ENCODE data around the gene CLDN9. TPM values are rescaled to one million over a fixed set of nuclear protein-coding genes. Genes with fewer than 3 reads are reported as not detected.

Gene CLDN9
- polyA plus RNA-seq, 1 experiment, result not detected

- DNase-seq (ENCODE audit: low read depth), result no peak
- Histone ChIP-seq H3K27me3 (ENCODE audit: control insufficient read depth, insufficient read depth, low read length) (peaks cover 34% of the 10 kb centered on the region), H3K4me3 (ENCODE audit: low read depth, low read length) (no peak overlapping the region), H3K36me3 (ENCODE audit: control insufficient read depth, insufficient read depth, low read length) (no peaks in the 10 kb centered on the region)
- CTCF ChIA-PET, result interaction anchor here (0.7 to 5.5 kb wide), 5 partner anchors 12 to 120 kb away, joined by 3 to 42 read pairs (median 6); no protein-coding TSS in a partner anchor
- TF ChIP-seq CTCF (IDR thresholded peaks at IDR 0.05; ENCODE audit: insufficient read depth, low read depth, low read length), result no peak
- POLR2A ChIA-PET, result no interaction called here
These were observed 34.1 kb downstream of the CLDN9 start for GRCh38 chr16:3046641-3047386.

- H3K4me3 ChIP-seq (ENCODE audit: low read depth, low read length), result no peak overlapping the region
- POLR2A ChIA-PET, result interaction anchor here (0.6 kb wide), 1 partner anchor 16 kb away, joined by 23 read pairs; no protein-coding TSS in a partner anchor
- CTCF ChIA-PET, result interaction anchor here (0.7 to 5.5 kb wide), 5 partner anchors 12 to 121 kb away, joined by 3 to 42 read pairs (median 6); no protein-coding TSS in a partner anchor
- H3K36me3 ChIP-seq (ENCODE audit: control insufficient read depth, insufficient read depth, low read length), result no peaks in the 10 kb centered on the region
- no peak for DNase-seq (ENCODE audit: low read depth)
- TF ChIP-seq CTCF (IDR thresholded peaks at IDR 0.05; ENCODE audit: insufficient read depth, low read depth, low read length), result no peak
- peaks cover 34% of the 10 kb centered on the region for H3K27me3 ChIP-seq (ENCODE audit: control insufficient read depth, insufficient read depth, low read length)
These were observed 34.6 kb downstream of the CLDN9 start for GRCh38 chr16:3047387-3047720.

DNA sequence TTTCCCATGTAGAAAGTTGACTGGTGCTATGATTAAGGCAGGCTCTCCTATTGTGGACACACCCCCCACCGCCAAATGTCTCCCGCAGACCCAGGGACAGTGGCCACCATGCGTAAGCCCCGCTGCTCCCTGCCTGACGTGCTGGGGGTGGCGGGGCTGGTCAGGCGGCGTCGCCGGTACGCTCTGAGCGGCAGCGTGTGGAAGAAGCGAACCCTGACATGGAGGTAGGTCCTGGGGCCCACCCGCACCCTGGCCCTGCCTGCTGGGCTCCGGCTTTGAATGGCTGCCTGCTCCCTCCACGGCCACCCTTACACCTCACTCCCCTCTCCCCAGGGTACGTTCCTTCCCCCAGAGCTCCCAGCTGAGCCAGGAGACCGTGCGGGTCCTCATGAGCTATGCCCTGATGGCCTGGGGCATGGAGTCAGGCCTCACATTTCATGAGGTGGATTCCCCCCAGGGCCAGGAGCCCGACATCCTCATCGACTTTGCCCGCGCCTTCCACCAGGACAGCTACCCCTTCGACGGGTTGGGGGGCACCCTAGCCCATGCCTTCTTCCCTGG is 37.3 kb downstream of the CLDN9 start:
- POLR2A ChIA-PET, result no interaction called here
- DNase-seq (ENCODE audit: low read depth), result no peak
- TF ChIP-seq CTCF (IDR thresholded peaks at IDR 0.05; ENCODE audit: insufficient read depth, low read depth, low read length), result no peak
- no peaks in the 10 kb centered on the region for H3K36me3 ChIP-seq (ENCODE audit: control insufficient read depth, insufficient read depth, low read length)
- CTCF ChIA-PET, result interaction anchor here (0.7 to 5.5 kb wide), 5 partner anchors 9 to 118 kb away, joined by 3 to 42 read pairs (median 5); no protein-coding TSS in a partner anchor
- H3K27me3 ChIP-seq (ENCODE audit: control insufficient read depth, insufficient read depth, low read length), result peaks cover 26% of the 10 kb centered on the region
- no peak overlapping the region for H3K4me3 ChIP-seq (ENCODE audit: low read depth, low read length)

- ChIA-PET CTCF (interaction anchor here (0.7 to 5.5 kb wide), 5 partner anchors 9 to 117 kb away, joined by 3 to 42 read pairs (median 5); no protein-coding TSS in a partner anchor), POLR2A (no interaction called here)
These were observed 37.8 kb downstream of the CLDN9 start for GRCh38 chr16:3050487-3050886.

More at GRCh38 chr16:3050487-3050886, 37.8 kb downstream of the CLDN9 start:
- Histone ChIP-seq H3K36me3 (ENCODE audit: control insufficient read depth, insufficient read depth, low read length) (no peaks in the 10 kb centered on the region), H3K27me3 (ENCODE audit: control insufficient read depth, insufficient read depth, low read length) (peaks cover 23% of the 10 kb centered on the region), H3K4me3 (ENCODE audit: low read depth, low read length) (no peak overlapping the region)
- no peak for TF ChIP-seq CTCF (IDR thresholded peaks at IDR 0.05; ENCODE audit: insufficient read depth, low read depth, low read length)
- DNase-seq (ENCODE audit: low read depth), result no peak
